BLaER1 (cell line): Measurements from ENCODE around the gene TNS1.

Experiments
- H3K27ac ChIP-seq: shearing (Covaris generic); formaldehyde crosslinking; 2 replicates; pipeline ENCODE4 v1.8.1; 2022
- H3K27me3 ChIP-seq: shearing (Covaris generic); formaldehyde crosslinking; 2 replicates; pipeline ENCODE4 v1.8.1; 2022
- H3K36me3 ChIP-seq: shearing (Covaris generic); formaldehyde crosslinking; 2 replicates; pipeline ENCODE4 v1.8.1; 2022
- H3K4me1 ChIP-seq: shearing (Covaris generic); formaldehyde crosslinking; 2 replicates; pipeline ENCODE4 v1.8.1; 2022
- H3K4me2 ChIP-seq: shearing (Covaris generic); formaldehyde crosslinking; 2 replicates; pipeline ENCODE4 v1.8.1; 2022
- H3K4me3 ChIP-seq: shearing (Covaris generic); formaldehyde crosslinking; 2 replicates; pipeline ENCODE4 v1.8.1; 2022
- H3K9ac ChIP-seq: shearing (Covaris generic); formaldehyde crosslinking; 2 replicates; pipeline ENCODE4 v1.8.1; 2022
- H3K9me3 ChIP-seq: shearing (Covaris generic); formaldehyde crosslinking; 2 replicates; pipeline ENCODE4 v1.8.1; 2022
- H4K20me1 ChIP-seq: shearing (Covaris generic); formaldehyde crosslinking; 2 replicates; pipeline ENCODE4 v1.8.1; 2022
- Cebpa-rat ChIP-seq: shearing (Covaris generic); IDR thresholded peaks from 2 replicates; pipeline ENCODE4 v1.8.1; 2022

The TNS1 gene

DNA sequence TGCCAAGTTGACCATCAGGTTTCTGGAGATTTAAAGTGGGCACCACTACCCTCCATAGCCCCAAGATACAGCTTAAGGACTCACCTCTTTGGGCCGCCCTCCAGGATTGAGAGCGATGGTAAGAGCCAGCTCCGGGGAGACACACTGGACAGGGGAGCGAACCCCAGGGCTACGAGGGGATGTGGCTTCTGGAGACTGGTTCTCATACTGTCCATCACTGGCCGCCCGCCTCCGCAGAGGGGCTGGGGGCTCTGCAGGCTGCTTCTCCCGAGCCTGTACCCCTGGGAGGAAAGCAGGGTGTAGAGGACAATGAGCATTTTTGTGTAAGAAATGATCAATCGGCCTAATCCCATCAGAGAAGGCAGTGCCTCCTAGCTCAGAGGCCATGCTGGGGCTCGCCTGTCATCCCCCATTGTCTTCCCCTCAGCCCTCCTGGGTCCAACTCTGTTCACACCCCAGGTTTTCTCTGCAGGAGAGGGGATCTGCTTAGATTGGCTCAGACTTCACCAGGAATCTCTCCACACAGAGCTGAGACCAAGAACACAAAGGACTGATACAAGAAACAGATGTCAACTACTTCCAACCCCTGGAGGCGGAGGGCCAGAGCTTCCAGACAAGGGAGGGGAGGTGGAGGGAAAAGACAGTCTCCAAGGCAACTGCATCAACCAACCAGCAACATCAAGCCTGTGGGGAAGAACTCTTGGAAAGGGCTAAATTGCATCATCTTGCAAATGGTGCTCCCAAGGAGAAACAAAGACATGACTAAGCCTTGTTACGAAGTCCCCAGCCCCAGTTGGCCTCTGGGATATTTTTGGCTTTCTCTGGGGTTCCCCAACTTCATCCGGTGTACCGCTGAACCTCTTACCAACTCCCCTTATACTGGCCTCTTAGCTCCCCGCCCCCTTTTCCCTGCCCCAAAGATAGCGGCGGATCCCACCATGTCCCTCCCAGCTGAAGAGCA, 166.6 kb downstream of the TNS1 start:
- Histone ChIP-seq H3K4me1 (peaks cover 16% of the 10 kb centered on the region), H3K4me3 (no peak overlapping the region), H3K27me3 (no peaks in the 10 kb centered on the region; the same call in 1 of the 2 replicates), H3K27ac (no peak overlapping the region), H3K36me3 (peaks cover 72% of the 10 kb centered on the region), H3K9me3 (no peaks in the 10 kb centered on the region), H4K20me1 (no peaks in the 10 kb centered on the region), H3K9ac (no peak overlapping the region), H3K4me2 (no peak overlapping the region)
- no peak for TF ChIP-seq Cebpa-rat

DNA sequence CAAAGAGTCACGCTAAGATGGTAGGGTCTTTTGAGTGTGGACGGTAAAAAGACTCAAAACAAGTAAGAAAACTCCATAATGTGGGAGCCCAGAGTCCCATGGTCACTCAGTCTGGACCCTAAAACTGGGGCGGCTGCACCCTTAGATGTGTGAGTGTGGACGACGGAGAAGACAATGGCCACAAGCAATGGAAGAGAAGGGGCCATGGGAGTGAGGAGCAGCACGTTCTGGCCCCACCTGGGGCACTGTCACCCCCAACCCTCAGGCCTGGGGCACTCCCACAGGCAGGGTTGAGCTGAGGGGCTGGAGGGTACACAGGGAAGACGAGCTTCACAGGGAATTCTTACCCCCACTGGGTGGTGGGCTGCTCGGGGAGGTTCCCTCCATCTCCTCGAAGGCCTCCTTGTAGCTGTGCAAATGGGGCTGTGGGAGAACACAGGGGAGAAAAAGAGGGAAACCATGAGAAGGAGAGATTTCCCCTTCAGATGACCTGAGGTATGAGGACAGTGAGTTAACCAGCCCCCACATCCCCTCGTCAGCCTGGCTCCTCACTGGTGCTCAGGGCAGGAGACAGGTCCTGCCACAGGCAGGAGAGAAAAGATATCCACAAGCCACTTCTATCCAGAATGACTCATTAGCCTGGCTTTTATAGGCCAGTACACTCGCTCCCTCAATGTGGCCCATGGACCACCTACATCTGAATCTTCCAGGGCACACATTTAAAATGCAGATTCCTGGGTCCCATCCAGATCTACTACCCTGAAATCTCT, 167.9 kb downstream of the TNS1 start:
- peak overlapping the region; percentile 57 for H3K4me2 ChIP-seq
- no peak for TF ChIP-seq Cebpa-rat
- H3K9ac ChIP-seq = no peak overlapping the region
- no peak overlapping the region for H3K4me3 ChIP-seq
- peaks cover 79% of the 10 kb centered on the region for H3K36me3 ChIP-seq
- H3K9me3 ChIP-seq = no peaks in the 10 kb centered on the region
- no peaks in the 10 kb centered on the region for H4K20me1 ChIP-seq
- no peaks in the 10 kb centered on the region; the same call in 1 of the 2 replicates for H3K27me3 ChIP-seq
- no peak overlapping the region for H3K27ac ChIP-seq
- peaks cover 16% of the 10 kb centered on the region for H3K4me1 ChIP-seq

DNA sequence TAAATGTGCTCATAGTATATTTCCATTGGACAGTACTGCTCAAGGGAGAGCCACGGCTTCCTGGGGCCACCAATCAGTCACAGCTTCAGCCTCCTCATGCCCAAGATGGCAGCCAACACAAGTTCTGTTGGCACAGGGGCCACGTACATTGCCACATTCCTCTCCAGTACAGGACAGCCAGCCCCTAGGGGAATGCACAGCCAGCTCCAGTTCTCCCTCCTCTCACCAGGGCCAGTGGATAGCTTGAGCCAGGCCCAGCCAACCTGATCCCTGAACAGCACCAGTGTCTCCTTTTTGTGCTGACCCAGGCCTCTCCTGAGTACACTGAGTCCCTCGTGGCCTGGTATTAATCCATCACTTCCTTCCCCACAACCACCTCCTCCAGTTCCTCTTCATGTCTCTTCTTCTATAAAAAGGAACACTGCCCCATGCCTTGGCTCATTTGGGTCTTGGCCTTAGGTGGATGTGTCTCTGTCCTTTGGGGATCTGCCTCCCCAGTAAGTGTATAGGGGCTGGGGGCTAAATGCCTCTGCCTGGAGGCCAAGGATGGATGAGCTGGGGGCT, 168.7 kb downstream of the TNS1 start:
- no peak overlapping the region for H3K9ac ChIP-seq
- no peak for TF ChIP-seq Cebpa-rat
- H3K27me3 ChIP-seq = no peaks in the 10 kb centered on the region; the same call in 1 of the 2 replicates
- H3K4me3 ChIP-seq = no peak overlapping the region
- no peaks in the 10 kb centered on the region for H3K9me3 ChIP-seq
- H3K27ac ChIP-seq = peak overlapping the region; percentile 15; the same call in 1 of the 2 replicates
- peak overlapping the region; percentile 57 for H3K4me2 ChIP-seq
- H3K36me3 ChIP-seq = peaks cover 79% of the 10 kb centered on the region
- peaks cover 16% of the 10 kb centered on the region for H3K4me1 ChIP-seq
- no peaks in the 10 kb centered on the region for H4K20me1 ChIP-seq

DNA sequence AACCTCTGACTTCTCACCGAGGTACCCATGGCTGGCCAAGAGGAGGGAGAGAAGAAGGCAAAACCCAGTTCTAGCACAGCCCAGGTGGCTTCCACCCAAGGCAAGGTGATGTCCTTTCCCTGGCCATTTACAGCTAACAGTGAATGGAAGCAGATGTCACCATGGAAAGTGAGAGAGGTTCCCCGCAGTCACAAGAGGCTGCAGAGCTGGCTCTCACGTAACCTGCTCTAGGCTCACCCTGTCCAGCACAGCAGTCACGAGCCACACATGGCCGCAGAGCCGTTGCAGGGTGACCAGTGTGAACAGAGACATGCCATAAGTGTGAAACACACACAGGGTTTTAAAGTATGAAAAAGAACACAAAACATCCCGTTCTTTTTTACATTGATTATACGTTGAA, 169.4 kb downstream of the TNS1 start:
- Histone ChIP-seq H3K4me3 (no peak overlapping the region), H3K9me3 (no peaks in the 10 kb centered on the region), H3K36me3 (peaks cover 85% of the 10 kb centered on the region), H3K27ac (no peak overlapping the region), H3K9ac (no peak overlapping the region), H3K4me2 (no peak overlapping the region), H3K4me1 (peaks cover 16% of the 10 kb centered on the region), H4K20me1 (no peaks in the 10 kb centered on the region), H3K27me3 (no peaks in the 10 kb centered on the region; the same call in 1 of the 2 replicates)
- no peak for TF ChIP-seq Cebpa-rat

DNA sequence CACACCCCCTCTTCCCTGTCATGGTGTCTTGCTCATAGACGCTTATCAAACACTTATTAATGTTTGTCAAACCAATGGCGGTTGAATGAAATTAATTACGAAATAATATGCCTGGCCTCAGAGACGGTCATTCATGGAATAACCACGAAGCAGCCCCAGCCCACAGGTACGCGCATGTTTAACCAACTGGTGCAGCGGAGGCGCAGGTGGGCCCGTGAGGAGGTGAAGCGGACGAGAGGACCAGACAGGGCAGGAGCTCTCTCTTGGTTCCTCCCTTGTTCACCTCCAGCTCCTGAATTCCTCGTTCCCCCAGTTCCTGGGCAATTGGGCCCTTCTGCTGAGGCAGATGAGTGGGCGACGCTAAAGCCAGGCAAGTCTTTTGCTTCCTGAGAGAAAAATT, 169.8 kb downstream of the TNS1 start:
- H3K36me3 ChIP-seq = peaks cover 87% of the 10 kb centered on the region
- no peak for TF ChIP-seq Cebpa-rat
- no peak overlapping the region for H3K9ac ChIP-seq
- no peaks in the 10 kb centered on the region for H4K20me1 ChIP-seq
- peaks cover 16% of the 10 kb centered on the region for H3K4me1 ChIP-seq
- H3K27ac ChIP-seq = no peak overlapping the region
- H3K4me3 ChIP-seq = no peak overlapping the region
- no peaks in the 10 kb centered on the region for H3K9me3 ChIP-seq
- H3K27me3 ChIP-seq = no peaks in the 10 kb centered on the region
- H3K4me2 ChIP-seq = no peak overlapping the region

DNA sequence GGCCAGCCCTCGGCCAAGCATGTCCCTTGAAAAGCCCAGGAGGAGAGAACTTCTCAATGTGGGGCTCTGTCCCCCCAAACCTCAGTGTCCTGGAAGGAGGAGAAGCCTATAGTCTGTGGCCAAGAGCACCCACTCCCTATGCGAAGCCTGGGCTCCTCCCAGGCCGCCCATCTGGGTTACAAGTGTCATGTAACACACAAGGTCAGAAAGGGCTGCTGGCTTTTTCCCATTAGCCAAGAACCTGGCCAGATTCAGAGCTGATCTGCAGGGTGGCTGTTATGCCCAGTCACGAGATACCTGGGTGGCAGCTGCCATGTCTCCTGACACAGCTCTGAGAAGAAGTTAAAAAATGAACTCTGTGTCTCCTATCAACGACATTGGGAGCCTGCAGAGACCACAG, 170.7 kb downstream of the TNS1 start:
- Histone ChIP-seq H3K27me3 (no peaks in the 10 kb centered on the region), H3K4me3 (no peak overlapping the region), H3K9ac (no peak overlapping the region), H3K4me2 (no peak overlapping the region), H4K20me1 (no peaks in the 10 kb centered on the region), H3K27ac (no peak overlapping the region), H3K36me3 (peaks cover 94% of the 10 kb centered on the region), H3K9me3 (no peaks in the 10 kb centered on the region), H3K4me1 (peaks cover 16% of the 10 kb centered on the region)
- no peak for TF ChIP-seq Cebpa-rat

DNA sequence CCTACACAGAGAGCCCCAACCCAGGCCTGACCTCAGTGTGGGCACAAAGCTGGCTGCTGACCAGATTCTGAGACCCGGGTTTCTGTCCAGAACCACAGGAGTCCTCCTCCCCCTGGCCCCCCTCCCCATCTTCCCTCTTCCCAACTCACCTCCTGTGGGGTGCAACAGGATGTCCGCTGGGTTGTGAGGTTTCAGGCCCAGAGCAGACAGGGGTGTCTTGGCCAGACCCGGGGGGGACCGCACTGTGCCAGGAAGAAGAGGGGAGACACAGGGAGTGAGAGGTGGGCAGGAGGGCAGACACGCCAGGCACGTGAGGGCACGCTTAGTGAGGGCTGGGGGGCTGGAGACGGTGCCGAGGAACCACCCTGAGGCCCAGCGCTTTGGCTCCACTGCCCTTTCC, 171.5 kb downstream of the TNS1 start:
- H3K27me3 ChIP-seq = no peaks in the 10 kb centered on the region
- peaks cover 16% of the 10 kb centered on the region for H3K4me1 ChIP-seq
- peaks cover 88% of the 10 kb centered on the region for H3K36me3 ChIP-seq
- no peak overlapping the region for H3K4me2 ChIP-seq
- TF ChIP-seq Cebpa-rat = no peak
- no peak overlapping the region for H3K4me3 ChIP-seq
- no peak overlapping the region for H3K27ac ChIP-seq
- H4K20me1 ChIP-seq = no peaks in the 10 kb centered on the region
- no peaks in the 10 kb centered on the region for H3K9me3 ChIP-seq
- no peak overlapping the region for H3K9ac ChIP-seq

DNA sequence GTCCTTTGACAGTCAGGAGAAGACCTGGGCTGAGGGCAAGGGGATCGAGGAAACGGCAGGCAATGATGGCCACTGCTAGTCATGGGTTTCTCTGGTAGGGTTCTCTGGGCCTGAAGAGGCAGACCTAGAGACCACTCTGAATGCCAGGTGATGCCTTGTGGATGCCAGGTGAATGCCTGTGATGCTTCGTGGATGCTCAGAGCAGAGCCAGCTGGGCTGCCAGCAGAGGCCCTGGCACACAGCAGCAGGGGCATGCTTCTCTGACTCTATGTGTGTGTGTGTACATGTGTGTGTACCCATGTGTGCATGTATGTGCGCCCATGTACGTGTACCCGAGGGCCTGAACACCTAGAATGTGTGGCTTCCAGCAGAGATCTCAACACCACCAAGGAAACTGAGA, 172.0 kb downstream of the TNS1 start:
- no peak overlapping the region for H3K9ac ChIP-seq

DNA sequence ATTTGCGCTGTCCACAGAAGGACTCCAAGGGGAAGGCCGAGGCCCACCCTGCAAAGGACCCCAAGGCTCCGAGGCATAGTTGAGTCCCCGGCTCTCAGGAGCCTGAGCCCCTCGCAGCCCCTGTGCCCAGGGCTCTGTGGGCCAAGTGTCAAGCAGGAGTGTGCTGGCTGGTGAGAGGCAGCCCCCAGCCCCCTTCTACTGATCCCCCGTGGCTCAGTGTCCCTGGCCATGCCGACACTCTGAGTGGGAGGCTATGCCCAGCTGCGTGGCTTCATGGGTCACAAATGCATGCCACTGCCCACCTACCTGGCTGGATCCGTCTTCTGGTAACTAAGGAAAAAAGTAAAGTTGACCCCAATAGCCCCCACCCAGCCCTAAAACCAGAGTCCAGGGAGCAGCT, 172.7 kb downstream of the TNS1 start:
- Histone ChIP-seq H3K4me2 (no peak overlapping the region), H3K9me3 (no peaks in the 10 kb centered on the region), H3K9ac (no peak overlapping the region), H3K4me3 (no peak overlapping the region), H3K36me3 (peaks cover 76% of the 10 kb centered on the region), H3K4me1 (peaks cover 13% of the 10 kb centered on the region), H3K27me3 (no peaks in the 10 kb centered on the region), H4K20me1 (0 out of 2 replicates have a peak, but pooled peaks cover 4% of the 10 kb centered on the region), H3K27ac (no peak overlapping the region)
- TF ChIP-seq Cebpa-rat = no peak

More for the DNA sequence above, 172.0 kb downstream of the TNS1 start:
- Histone ChIP-seq H3K4me3 (no peak overlapping the region), H3K4me1 (peaks cover 16% of the 10 kb centered on the region), H3K27ac (no peak overlapping the region), H4K20me1 (0 out of 2 replicates have a peak, but pooled peaks cover 1% of the 10 kb centered on the region), H3K36me3 (peaks cover 83% of the 10 kb centered on the region), H3K27me3 (no peaks in the 10 kb centered on the region), H3K4me2 (no peak overlapping the region), H3K9me3 (no peaks in the 10 kb centered on the region)
- TF ChIP-seq Cebpa-rat = no peak
